ENCODE results near the gene NKAPL.

GRCh38 chr6:28212510-28213212 lies 46.4 kb upstream of the NKAPL start:
- TF ChIP-seq, protein P1, sequence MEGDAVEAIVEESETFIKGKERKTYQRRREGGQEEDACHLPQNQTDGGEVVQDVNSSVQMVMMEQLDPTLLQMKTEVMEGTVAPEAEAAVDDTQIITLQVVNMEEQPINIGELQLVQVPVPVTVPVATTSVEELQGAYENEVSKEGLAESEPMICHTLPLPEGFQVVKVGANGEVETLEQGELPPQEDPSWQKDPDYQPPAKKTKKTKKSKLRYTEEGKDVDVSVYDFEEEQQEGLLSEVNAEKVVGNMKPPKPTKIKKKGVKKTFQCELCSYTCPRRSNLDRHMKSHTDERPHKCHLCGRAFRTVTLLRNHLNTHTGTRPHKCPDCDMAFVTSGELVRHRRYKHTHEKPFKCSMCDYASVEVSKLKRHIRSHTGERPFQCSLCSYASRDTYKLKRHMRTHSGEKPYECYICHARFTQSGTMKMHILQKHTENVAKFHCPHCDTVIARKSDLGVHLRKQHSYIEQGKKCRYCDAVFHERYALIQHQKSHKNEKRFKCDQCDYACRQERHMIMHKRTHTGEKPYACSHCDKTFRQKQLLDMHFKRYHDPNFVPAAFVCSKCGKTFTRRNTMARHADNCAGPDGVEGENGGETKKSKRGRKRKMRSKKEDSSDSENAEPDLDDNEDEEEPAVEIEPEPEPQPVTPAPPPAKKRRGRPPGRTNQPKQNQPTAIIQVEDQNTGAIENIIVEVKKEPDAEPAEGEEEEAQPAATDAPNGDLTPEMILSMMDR (optimal IDR thresholded peaks at IDR 0.05 in 1 of 3, IDR thresholded peaks at IDR 0.05 in 1 of 3, conservative IDR thresholded peaks at IDR 0.05 in 1 of 3; ENCODE audit: extremely low read depth in 1 of 3, insufficient read depth in 2 of 3, low read length in 3 of 3): peak in 1 of 3 experiments; percentile 36
- no peak for TF ChIP-seq EZH2 (IDR thresholded peaks at IDR 0.05; ENCODE audit: low read length)
